ENCODE data around the gene TMEM154.

The TMEM154 gene

GRCh38 chr4:152633118-152633517 is 46.7 kb downstream of the TMEM154 start:
- DNase-seq (ENCODE audit: low read depth) = no peak
- no peak overlapping the region for H3K4me3 ChIP-seq (replicated peaks; ENCODE audit: low read depth, low read length)
- no peak for TF ChIP-seq CTCF (IDR thresholded peaks at IDR 0.05; ENCODE audit: low read length, missing control alignments)

- TF ChIP-seq CTCF (IDR thresholded peaks at IDR 0.05; ENCODE audit: low read length, missing control alignments) = no peak
- no peak overlapping the region for H3K4me3 ChIP-seq (replicated peaks; ENCODE audit: low read depth, low read length)
- DNase-seq (ENCODE audit: low read depth) = no peak
Observed at GRCh38 chr4:152630324-152630723, 49.5 kb downstream of the TMEM154 start.

GRCh38 chr4:152629908-152630307 is 49.9 kb downstream of the TMEM154 start:
- no peak overlapping the region for H3K4me3 ChIP-seq (replicated peaks; ENCODE audit: low read depth, low read length)
- no peak for DNase-seq (ENCODE audit: low read depth)
- no peak for TF ChIP-seq CTCF (IDR thresholded peaks at IDR 0.05; ENCODE audit: low read length, missing control alignments)

GRCh38 chr4:152628128-152628527 is 51.7 kb downstream of the TMEM154 start:
- TF ChIP-seq CTCF (IDR thresholded peaks at IDR 0.05; ENCODE audit: low read length, missing control alignments) = no peak
- no peak for DNase-seq (ENCODE audit: low read depth)
- H3K4me3 ChIP-seq (replicated peaks; ENCODE audit: low read depth, low read length) = no peak overlapping the region

GRCh38 chr4:152626790-152627189 is 53.0 kb downstream of the TMEM154 start:
- no peak for DNase-seq (ENCODE audit: low read depth)
- TF ChIP-seq CTCF (IDR thresholded peaks at IDR 0.05; ENCODE audit: low read length, missing control alignments) = no peak
- H3K4me3 ChIP-seq (replicated peaks; ENCODE audit: low read depth, low read length) = no peak overlapping the region

- TF ChIP-seq CTCF (IDR thresholded peaks at IDR 0.05; ENCODE audit: low read length, missing control alignments) = no peak
- no peak overlapping the region for H3K4me3 ChIP-seq (replicated peaks; ENCODE audit: low read depth, low read length)
- no peak for DNase-seq (ENCODE audit: low read depth)
Observed at GRCh38 chr4:152620915-152621314, 58.9 kb downstream of the TMEM154 start.

- no peak overlapping the region for H3K4me3 ChIP-seq (replicated peaks; ENCODE audit: low read depth, low read length)
- DNase-seq (ENCODE audit: low read depth) = no peak
- TF ChIP-seq CTCF (IDR thresholded peaks at IDR 0.05; ENCODE audit: low read length, missing control alignments) = no peak
Observed at GRCh38 chr4:152620218-152620617, 59.6 kb downstream of the TMEM154 start.

Measured in fibroblast of pulmonary artery (primary cell).